H1 (cell line): Measurements from ENCODE around the gene SMAP2. TPM values are rescaled to one million over a fixed set of nuclear protein-coding genes. Genes with fewer than 3 reads are reported as not detected.

ENCODE experiments used
- ASH2L ChIP-seq: fragments of 200-600, 300-600 bp; sonication (generic); IDR thresholded peaks from one replicate; pipeline ENCODE4 v1.7.1; 2017; ENCODE audit warnings: low read length
- BCL11A ChIP-seq, 2 experiments: IDR thresholded peaks; one replicate each; pipeline ENCODE4 v1.6.1; 2011; ENCODE audit warnings: low read depth in 2 of 2, low read length in 2 of 2, mild to moderate bottlenecking in 2 of 2
- GABPA ChIP-seq: IDR thresholded peaks from 2 replicates; pipeline ENCODE4 v1.6.1; 2011; ENCODE audit warnings: mild to moderate bottlenecking, low read length, moderate library complexity, borderline replicate concordance; ENCODE audit not compliant: insufficient read depth
- JUN ChIP-seq: IDR thresholded peaks from 2 replicates; pipeline ENCODE4 v1.6.1; 2011; ENCODE audit warnings: low read depth, mild to moderate bottlenecking, improper control_type of control experiment, low read length
- JUND ChIP-seq: IDR thresholded peaks from 2 replicates; pipeline ENCODE4 v1.6.1; 2011; ENCODE audit warnings: mild to moderate bottlenecking, improper control_type of control experiment, low read length
- MAFK ChIP-seq: IDR thresholded peaks from 2 replicates; pipeline ENCODE4 v1.6.1; 2012; ENCODE audit warnings: low read depth, mild to moderate bottlenecking, improper control_type of control experiment, low read length
- NANOG ChIP-seq: IDR thresholded peaks from 2 replicates; pipeline ENCODE4 v1.6.1; 2011; ENCODE audit warnings: low read length, low read depth, mild to moderate bottlenecking, inconsistent platforms; ENCODE audit not compliant: insufficient read depth, poor library complexity, severe bottlenecking
- PHF8 ChIP-seq: fragments of 200-600 bp; sonication (generic); conservative IDR thresholded peaks from 2 replicates; pipeline ENCODE4 v1.7.1; 2012; ENCODE audit warnings: low read depth, mild to moderate bottlenecking, inconsistent platforms, low read length, moderate library complexity
- RXRA ChIP-seq: IDR thresholded peaks from 2 replicates; pipeline ENCODE4 v1.6.1; 2011; ENCODE audit warnings: low read depth, mild to moderate bottlenecking, low read length, moderate library complexity; ENCODE audit not compliant: insufficient read depth
- SIX5 ChIP-seq: IDR thresholded peaks from 2 replicates; pipeline ENCODE4 v1.6.1; 2011; ENCODE audit warnings: mild to moderate bottlenecking, low read depth, low read length
- TBP ChIP-seq: IDR thresholded peaks from 2 replicates; pipeline ENCODE4 v1.6.1; 2011; ENCODE audit warnings: low read depth, low read length, improper control_type of control experiment
- polyA plus RNA-seq, 7 experiments: library from polyadenylated mRNA; depleted of rRNA in 3 of 7; stranded (reverse) in 5 of 7; unstranded in 2 of 7; fragments of >200 nt in 5 of 7; fragments of 200-250 nt in 2 of 7; gene quantifications; 1 replicate in 5 of 7; 2 replicates in 1 of 7; 4 replicates in 1 of 7; pipeline versions ENCODE4 v1.2.1 to v1.2.3, GENCODE V29; 2011 to 2013; ENCODE audit warnings: missing spikeins in 2 of 7, mixed read lengths in 2 of 7
- total RNA-seq: library from RNA; stranded (reverse); fragmentation: NEBNext Ultra II Directional; extraction: Animal tissue kit (Norgen Biotek cat#: 25700); gene quantifications from 2 replicates; pipeline ENCODE4 v1.2.1, GENCODE V29; 2021
- TF ChIP-seq, protein P1 (sequence below): fragments of 300-600 bp; sonication (generic); IDR thresholded peaks from 2 replicates; pipeline ENCODE4 v1.7.1; 2012; ENCODE audit warnings: low read length, moderate library complexity, mild to moderate bottlenecking, inconsistent platforms; ENCODE audit not compliant: insufficient replicate concordance

SMAP2 gene
- total and polyA plus RNA-seq, 2 of the 8 experiments (the other 6 are each of a cell fraction or from before 2014, with no cell fraction given): 4.3 to 5.5 TPM

GRCh38 chr1:40362199-40362598, 11.3 kb upstream of the SMAP2 start (continued):
- TF ChIP-seq, protein P1, sequence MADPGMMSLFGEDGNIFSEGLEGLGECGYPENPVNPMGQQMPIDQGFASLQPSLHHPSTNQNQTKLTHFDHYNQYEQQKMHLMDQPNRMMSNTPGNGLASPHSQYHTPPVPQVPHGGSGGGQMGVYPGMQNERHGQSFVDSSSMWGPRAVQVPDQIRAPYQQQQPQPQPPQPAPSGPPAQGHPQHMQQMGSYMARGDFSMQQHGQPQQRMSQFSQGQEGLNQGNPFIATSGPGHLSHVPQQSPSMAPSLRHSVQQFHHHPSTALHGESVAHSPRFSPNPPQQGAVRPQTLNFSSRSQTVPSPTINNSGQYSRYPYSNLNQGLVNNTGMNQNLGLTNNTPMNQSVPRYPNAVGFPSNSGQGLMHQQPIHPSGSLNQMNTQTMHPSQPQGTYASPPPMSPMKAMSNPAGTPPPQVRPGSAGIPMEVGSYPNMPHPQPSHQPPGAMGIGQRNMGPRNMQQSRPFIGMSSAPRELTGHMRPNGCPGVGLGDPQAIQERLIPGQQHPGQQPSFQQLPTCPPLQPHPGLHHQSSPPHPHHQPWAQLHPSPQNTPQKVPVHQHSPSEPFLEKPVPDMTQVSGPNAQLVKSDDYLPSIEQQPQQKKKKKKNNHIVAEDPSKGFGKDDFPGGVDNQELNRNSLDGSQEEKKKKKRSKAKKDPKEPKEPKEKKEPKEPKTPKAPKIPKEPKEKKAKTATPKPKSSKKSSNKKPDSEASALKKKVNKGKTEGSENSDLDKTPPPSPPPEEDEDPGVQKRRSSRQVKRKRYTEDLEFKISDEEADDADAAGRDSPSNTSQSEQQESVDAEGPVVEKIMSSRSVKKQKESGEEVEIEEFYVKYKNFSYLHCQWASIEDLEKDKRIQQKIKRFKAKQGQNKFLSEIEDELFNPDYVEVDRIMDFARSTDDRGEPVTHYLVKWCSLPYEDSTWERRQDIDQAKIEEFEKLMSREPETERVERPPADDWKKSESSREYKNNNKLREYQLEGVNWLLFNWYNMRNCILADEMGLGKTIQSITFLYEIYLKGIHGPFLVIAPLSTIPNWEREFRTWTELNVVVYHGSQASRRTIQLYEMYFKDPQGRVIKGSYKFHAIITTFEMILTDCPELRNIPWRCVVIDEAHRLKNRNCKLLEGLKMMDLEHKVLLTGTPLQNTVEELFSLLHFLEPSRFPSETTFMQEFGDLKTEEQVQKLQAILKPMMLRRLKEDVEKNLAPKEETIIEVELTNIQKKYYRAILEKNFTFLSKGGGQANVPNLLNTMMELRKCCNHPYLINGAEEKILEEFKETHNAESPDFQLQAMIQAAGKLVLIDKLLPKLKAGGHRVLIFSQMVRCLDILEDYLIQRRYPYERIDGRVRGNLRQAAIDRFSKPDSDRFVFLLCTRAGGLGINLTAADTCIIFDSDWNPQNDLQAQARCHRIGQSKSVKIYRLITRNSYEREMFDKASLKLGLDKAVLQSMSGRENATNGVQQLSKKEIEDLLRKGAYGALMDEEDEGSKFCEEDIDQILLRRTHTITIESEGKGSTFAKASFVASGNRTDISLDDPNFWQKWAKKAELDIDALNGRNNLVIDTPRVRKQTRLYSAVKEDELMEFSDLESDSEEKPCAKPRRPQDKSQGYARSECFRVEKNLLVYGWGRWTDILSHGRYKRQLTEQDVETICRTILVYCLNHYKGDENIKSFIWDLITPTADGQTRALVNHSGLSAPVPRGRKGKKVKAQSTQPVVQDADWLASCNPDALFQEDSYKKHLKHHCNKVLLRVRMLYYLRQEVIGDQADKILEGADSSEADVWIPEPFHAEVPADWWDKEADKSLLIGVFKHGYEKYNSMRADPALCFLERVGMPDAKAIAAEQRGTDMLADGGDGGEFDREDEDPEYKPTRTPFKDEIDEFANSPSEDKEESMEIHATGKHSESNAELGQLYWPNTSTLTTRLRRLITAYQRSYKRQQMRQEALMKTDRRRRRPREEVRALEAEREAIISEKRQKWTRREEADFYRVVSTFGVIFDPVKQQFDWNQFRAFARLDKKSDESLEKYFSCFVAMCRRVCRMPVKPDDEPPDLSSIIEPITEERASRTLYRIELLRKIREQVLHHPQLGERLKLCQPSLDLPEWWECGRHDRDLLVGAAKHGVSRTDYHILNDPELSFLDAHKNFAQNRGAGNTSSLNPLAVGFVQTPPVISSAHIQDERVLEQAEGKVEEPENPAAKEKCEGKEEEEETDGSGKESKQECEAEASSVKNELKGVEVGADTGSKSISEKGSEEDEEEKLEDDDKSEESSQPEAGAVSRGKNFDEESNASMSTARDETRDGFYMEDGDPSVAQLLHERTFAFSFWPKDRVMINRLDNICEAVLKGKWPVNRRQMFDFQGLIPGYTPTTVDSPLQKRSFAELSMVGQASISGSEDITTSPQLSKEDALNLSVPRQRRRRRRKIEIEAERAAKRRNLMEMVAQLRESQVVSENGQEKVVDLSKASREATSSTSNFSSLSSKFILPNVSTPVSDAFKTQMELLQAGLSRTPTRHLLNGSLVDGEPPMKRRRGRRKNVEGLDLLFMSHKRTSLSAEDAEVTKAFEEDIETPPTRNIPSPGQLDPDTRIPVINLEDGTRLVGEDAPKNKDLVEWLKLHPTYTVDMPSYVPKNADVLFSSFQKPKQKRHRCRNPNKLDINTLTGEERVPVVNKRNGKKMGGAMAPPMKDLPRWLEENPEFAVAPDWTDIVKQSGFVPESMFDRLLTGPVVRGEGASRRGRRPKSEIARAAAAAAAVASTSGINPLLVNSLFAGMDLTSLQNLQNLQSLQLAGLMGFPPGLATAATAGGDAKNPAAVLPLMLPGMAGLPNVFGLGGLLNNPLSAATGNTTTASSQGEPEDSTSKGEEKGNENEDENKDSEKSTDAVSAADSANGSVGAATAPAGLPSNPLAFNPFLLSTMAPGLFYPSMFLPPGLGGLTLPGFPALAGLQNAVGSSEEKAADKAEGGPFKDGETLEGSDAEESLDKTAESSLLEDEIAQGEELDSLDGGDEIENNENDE: no peak
- TF ChIP-seq JUND (no peak), TBP (no peak), MAFK (no peak), GABPA (no peak), ASH2L (no peak), RXRA (no peak), BCL11A (IDR thresholded peaks at IDR 0.05; ENCODE audit: low read depth in 2 of 2, low read length in 2 of 2) (no peak), NANOG (no peak), PHF8 (no peak), JUN (no peak), SIX5 (no peak)
